IMR-90 (cell line): Measurements from ENCODE around the gene CLSTN3. TPM values are rescaled to one million over a fixed set of nuclear protein-coding genes. Genes with fewer than 3 reads are reported as not detected.

Experiments used
- ATAC-seq: fragments of 200-7000 bp; cut with Tn5 transposase; 2 replicates; pipeline ENCODE4 v1.9.1; 2020; ENCODE audit warnings: low read depth, mild to moderate bottlenecking, moderate library complexity
- BruUV-seq: library from RNA; stranded (reverse); fragments of 400-500 nt; replicated peaks from 2 replicates; lab custom pipeline; 2021; lab: Mats Ljungman, UMichigan
- CTCF ChIA-PET: fragments of 300-600 bp; formaldehyde crosslinking; extraction: SDS; loops from one replicate; lab custom pipeline; 2021; ENCODE audit warnings: antibody characterized with exemption; lab: Yijun Ruan, JAX
- POLR2A ChIA-PET: fragments of 300-600 bp; sonication (Branson Sonifier 250); formaldehyde crosslinking; loops from one replicate; lab custom pipeline; 2022; ENCODE audit warnings: antibody characterized with exemption; ENCODE audit not compliant: unreplicated experiment; lab: Charles Lee
- DNase-seq: peaks from one replicate; pipeline ENCODE4 v3.0.0; 2013
- H2AFZ ChIP-seq: replicated peaks from 2 replicates; pipeline ENCODE3; 2013; ENCODE audit warnings: low read length, mild to moderate bottlenecking; ENCODE audit not compliant: poor library complexity
- H2AK5ac ChIP-seq: 2 replicates; pipeline ENCODE4 v1.6.1; 2013; ENCODE audit warnings: low read depth, low read length, inconsistent platforms
- H2AK9ac ChIP-seq: replicated peaks from 2 replicates; pipeline ENCODE3; 2013; ENCODE audit warnings: mild to moderate bottlenecking, low read depth, low read length, moderate library complexity; ENCODE audit not compliant: poor library complexity
- H2BK120ac ChIP-seq: 2 replicates; pipeline ENCODE4 v1.6.1; 2013; ENCODE audit warnings: low read depth, low read length, inconsistent platforms
- H2BK15ac ChIP-seq: 3 replicates; pipeline ENCODE4 v1.6.1; 2013; ENCODE audit warnings: low read depth, low read length, inconsistent platforms
- H2BK20ac ChIP-seq: 2 replicates; pipeline ENCODE4 v1.6.1; 2013; ENCODE audit warnings: low read depth, mild to moderate bottlenecking, inconsistent platforms, low read length, moderate library complexity
- H2BK5ac ChIP-seq: 2 replicates; pipeline ENCODE4 v1.6.1; 2013; ENCODE audit warnings: mild to moderate bottlenecking, low read depth, low read length, inconsistent platforms; ENCODE audit not compliant: poor library complexity, severe bottlenecking
- H3K14ac ChIP-seq: replicated peaks from 2 replicates; pipeline ENCODE4 v1.6.1; 2013; ENCODE audit warnings: low read depth, low read length, inconsistent platforms
- H3K18ac ChIP-seq: 2 replicates; pipeline ENCODE4 v1.6.1; 2013; ENCODE audit warnings: low read depth, low read length, control low read depth
- H3K23ac ChIP-seq: 2 replicates; pipeline ENCODE4 v1.6.1; 2013; ENCODE audit warnings: low read depth, low read length, inconsistent platforms
- H3K27ac ChIP-seq: 2 replicates; pipeline ENCODE4 v1.5.1; 2013; ENCODE audit warnings: mild to moderate bottlenecking, control low read depth, low read length; ENCODE audit not compliant: insufficient read depth
- H3K27me3 ChIP-seq: 2 replicates; pipeline ENCODE4 v1.6.1; 2013; ENCODE audit warnings: low read length; ENCODE audit not compliant: control insufficient read depth, insufficient read depth
- H3K36me3 ChIP-seq: 2 replicates; pipeline ENCODE4 v1.6.1; 2013; ENCODE audit warnings: low read length, mixed read lengths; ENCODE audit not compliant: control insufficient read depth, insufficient read depth
- H3K4ac ChIP-seq: 2 replicates; pipeline ENCODE4 v1.6.1; 2013; ENCODE audit warnings: low read depth, low read length, inconsistent platforms
- H3K4me1 ChIP-seq: 2 replicates; pipeline ENCODE4 v1.6.1; 2013; ENCODE audit warnings: low read length, mixed read lengths; ENCODE audit not compliant: control insufficient read depth, insufficient read depth
- H3K4me2 ChIP-seq: 2 replicates; pipeline ENCODE4 v1.6.1; 2013; ENCODE audit warnings: low read depth, mild to moderate bottlenecking, control low read depth, low read length, moderate library complexity
- H3K4me3 ChIP-seq: 2 replicates; pipeline ENCODE4 v1.5.1; 2013; ENCODE audit warnings: low read depth, mild to moderate bottlenecking, control low read depth, low read length, moderate library complexity; ENCODE audit not compliant: insufficient read depth
- H3K56ac ChIP-seq: 2 replicates; pipeline ENCODE4 v1.6.1; 2013; ENCODE audit warnings: low read length, inconsistent platforms; ENCODE audit not compliant: insufficient read depth; ENCODE audit errors: extremely low read depth
- H3K79me1 ChIP-seq, 2 experiments: 2 replicates each; pipeline ENCODE4 v1.6.1; 2013; ENCODE audit warnings: low read length in 2 of 2, inconsistent platforms in 1 of 2, low read depth in 1 of 2
- H3K9ac ChIP-seq: 2 replicates; pipeline ENCODE4 v1.6.1; 2013; ENCODE audit warnings: low read depth, low read length, control low read depth
- H3K9me1 ChIP-seq: 2 replicates; pipeline ENCODE4 v1.6.1; 2013; ENCODE audit warnings: low read length, inconsistent platforms; ENCODE audit not compliant: insufficient read depth
- H3K9me3 ChIP-seq: 2 replicates; pipeline ENCODE4 v1.6.1; 2013; ENCODE audit warnings: low read length; ENCODE audit not compliant: control insufficient read depth, insufficient read depth
- H4K20me1 ChIP-seq: 2 replicates; pipeline ENCODE4 v1.6.1; 2013; ENCODE audit warnings: low read length, inconsistent platforms; ENCODE audit not compliant: insufficient read depth
- H4K5ac ChIP-seq: 2 replicates; pipeline ENCODE4 v1.6.1; 2013; ENCODE audit warnings: mild to moderate bottlenecking, low read depth, low read length, control low read depth
- H4K8ac ChIP-seq, 2 experiments: 2 replicates each; pipeline ENCODE4 v1.6.1; 2013; ENCODE audit warnings: low read depth in 2 of 2, low read length in 2 of 2, control low read depth in 1 of 2, inconsistent platforms in 1 of 2
- H4K91ac ChIP-seq: 2 replicates; pipeline ENCODE4 v1.6.1; 2013; ENCODE audit warnings: low read depth, low read length, inconsistent platforms; ENCODE audit not compliant: insufficient read depth
- BHLHE40 ChIP-seq: fragments of 150-350 bp; IDR thresholded peaks from 2 replicates; pipeline ENCODE4 v1.6.1; 2016; ENCODE audit warnings: mild to moderate bottlenecking, low read depth, low read length
- CEBPB ChIP-seq: IDR thresholded peaks from 2 replicates; pipeline ENCODE4 v1.6.1; 2012; ENCODE audit warnings: low read depth, low read length, improper control_type of control experiment
- CHD1 ChIP-seq: IDR thresholded peaks from 2 replicates; pipeline ENCODE4 v1.6.1; 2012; ENCODE audit warnings: low read depth, low read length, improper control_type of control experiment
- FOS ChIP-seq: fragments of 150-350 bp; IDR thresholded peaks from 2 replicates; pipeline ENCODE4 v1.6.1; 2016; ENCODE audit warnings: low read depth, low read length
- MAZ ChIP-seq: IDR thresholded peaks from 2 replicates; pipeline ENCODE4 v1.6.1; 2012; ENCODE audit warnings: low read depth, mild to moderate bottlenecking, low read length, improper control_type of control experiment, moderate library complexity, borderline replicate concordance
- MXI1 ChIP-seq: IDR thresholded peaks from 2 replicates; pipeline ENCODE4 v1.6.1; 2012; ENCODE audit warnings: low read depth, mild to moderate bottlenecking, low read length, moderate library complexity, borderline replicate concordance
- NFE2L2 ChIP-seq: fragments of 150-350 bp; IDR thresholded peaks from 2 replicates; pipeline ENCODE4 v1.6.1; 2016; ENCODE audit warnings: low read depth, mild to moderate bottlenecking, low read length
- POLR2A ChIP-seq: IDR thresholded peaks from 2 replicates; pipeline ENCODE4 v1.6.1; 2012; ENCODE audit warnings: mild to moderate bottlenecking, low read depth, low read length
- RAD21 ChIP-seq: IDR thresholded peaks from 2 replicates; pipeline ENCODE4 v1.6.1; 2012; ENCODE audit warnings: low read length, improper control_type of control experiment
- RCOR1 ChIP-seq: IDR thresholded peaks from 2 replicates; pipeline ENCODE4 v1.6.1; 2012; ENCODE audit warnings: mild to moderate bottlenecking, low read length, improper control_type of control experiment; ENCODE audit not compliant: insufficient replicate concordance
- RFX5 ChIP-seq: IDR thresholded peaks from 2 replicates; pipeline ENCODE4 v1.8.0; 2012; ENCODE audit warnings: low read depth, mild to moderate bottlenecking, low read length, moderate library complexity
- SMC3 ChIP-seq: fragments of 150-350 bp; IDR thresholded peaks from 2 replicates; pipeline ENCODE4 v1.6.1; 2016; ENCODE audit warnings: low read depth, mild to moderate bottlenecking, antibody characterized with exemption, low read length, moderate library complexity
- WGBS, 2 experiments: methylation state at CpG; one replicate each; pipeline versions ENCODE4 v1.1.5 to v1.1.7; 2013; ENCODE audit warnings: missing lambda C conversion rate in 2 of 2; ENCODE audit not compliant: insufficient read length in 1 of 2; ENCODE audit errors: extremely low coverage in 2 of 2; 5-methylcytosine and 5-hydroxymethylcytosine counted together
- dilution Hi-C: fragments of 300-500 bp; cut with HindIII; formaldehyde crosslinking; loops from one replicate; pipeline ENCODE4 v1.14.3; 2018; ENCODE audit warnings: low sequenced_read_pairs; ENCODE audit not compliant: unreplicated experiment
- in situ Hi-C: fragments of 300-500 bp; cut with MboI; formaldehyde crosslinking; loops from 3 replicates; pipeline ENCODE4 v1.14.3; 2019; ENCODE audit warnings: low sequenced_read_pairs, inconsistent platforms, mixed read lengths
- intact Hi-C: fragments of 100-400 bp; cut with micrococcal nuclease; formaldehyde crosslinking; loops from 2 replicates; pipeline ENCODE4 v1.10.0; 2022
- polyA plus RNA-seq, 3 experiments: library from polyadenylated mRNA; depleted of rRNA; stranded (reverse); fragments of >200 nt; gene quantifications; 2 replicates each; pipeline ENCODE4 v1.2.3, GENCODE V29; 2012; ENCODE audit warnings: low replicate concordance in 1 of 3
- total RNA-seq: library from RNA; depleted of rRNA; stranded (reverse); fragments of >200 nt; gene quantifications from 2 replicates; pipeline ENCODE4 v1.2.3, GENCODE V29; 2012
- TF ChIP-seq, protein P1 (sequence below): conservative IDR thresholded peaks from 2 replicates; pipeline ENCODE4 v1.5.1; 2012; ENCODE audit warnings: mild to moderate bottlenecking, low read depth, low read length, improper control_type of control experiment
- TF ChIP-seq, protein P2 (sequence below): fragments of 150-350 bp; IDR thresholded peaks from 2 replicates; pipeline ENCODE4 v1.6.1; 2016; ENCODE audit warnings: low read depth, mild to moderate bottlenecking, low read length, moderate library complexity, borderline replicate concordance
- TF ChIP-seq, protein P3 (sequence below): fragments of 150-350 bp; IDR thresholded peaks from 2 replicates; pipeline ENCODE4 v1.6.1; 2017; ENCODE audit warnings: mild to moderate bottlenecking, antibody characterized with exemption, low read length, low read depth

CLSTN3 gene
- total and polyA plus RNA-seq, 2 of the 4 experiments (the other 2 are of a cell fraction): 4.1 to 16.4 TPM

DNA sequence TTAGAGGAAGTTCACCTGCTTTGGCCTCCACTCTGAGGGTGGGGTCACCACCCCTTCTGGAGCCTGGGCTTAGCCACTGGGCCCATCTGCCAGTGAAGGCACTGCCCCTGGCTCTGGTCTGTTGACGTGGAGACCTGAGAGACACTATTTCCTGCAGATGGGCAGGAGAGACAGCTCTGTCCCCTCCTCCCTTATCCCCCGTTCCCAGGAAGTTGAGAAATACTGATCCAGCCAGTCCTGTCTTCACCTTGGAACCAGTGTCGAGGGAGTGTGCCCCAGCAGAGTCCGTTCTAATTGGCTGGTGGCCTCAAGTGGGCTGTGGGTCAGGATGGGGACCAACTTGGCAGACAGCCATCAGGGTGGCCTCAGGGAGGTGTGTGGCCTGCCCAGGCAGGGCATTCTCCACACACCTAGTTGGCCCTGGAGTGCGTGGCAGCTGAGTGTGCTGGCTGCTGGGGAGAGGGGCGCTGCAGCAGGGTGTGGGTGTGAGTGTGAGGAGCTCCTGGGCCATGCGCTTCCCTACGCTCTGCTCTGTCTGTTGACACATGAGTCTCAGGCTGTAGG is 25.4 kb downstream of the CLSTN3 start:
- H2AK5ac ChIP-seq: no peak overlapping the region
- no peak overlapping the region for H3K14ac ChIP-seq
- peak overlapping the region; percentile 23 for H2AFZ ChIP-seq
- 83% methylated on average over 1 of the region's 8 CpGs; no CpG with 5 or more reads in 1 of the 2 experiments for WGBS, 2 experiments
- H3K27ac ChIP-seq: no peak overlapping the region
- dilution Hi-C loops: no loop called here
- H3K18ac ChIP-seq: no peak overlapping the region
- no peak overlapping the region for H2BK20ac ChIP-seq
- H2BK5ac ChIP-seq: no peak overlapping the region
- no peak overlapping the region for H3K4me3 ChIP-seq
- CTCF ChIA-PET: interaction anchor here (0.8 kb wide), 1 partner anchor 13 kb away, joined by 3 read pairs; no protein-coding TSS in a partner anchor
- no peak overlapping the region for H2BK120ac ChIP-seq
- no peak overlapping the region for H3K4me2 ChIP-seq
- H4K8ac ChIP-seq: no peak overlapping the region
- no peaks in the 10 kb centered on the region for H3K9me3 ChIP-seq
- H3K9ac ChIP-seq: no peak overlapping the region
- POLR2A ChIA-PET: no interaction called here
- no peak for TF ChIP-seq RCOR1
- no peak for TF ChIP-seq FOS
- no peak for TF ChIP-seq BHLHE40
- TF ChIP-seq CEBPB: no peak
- TF ChIP-seq, protein P1, sequence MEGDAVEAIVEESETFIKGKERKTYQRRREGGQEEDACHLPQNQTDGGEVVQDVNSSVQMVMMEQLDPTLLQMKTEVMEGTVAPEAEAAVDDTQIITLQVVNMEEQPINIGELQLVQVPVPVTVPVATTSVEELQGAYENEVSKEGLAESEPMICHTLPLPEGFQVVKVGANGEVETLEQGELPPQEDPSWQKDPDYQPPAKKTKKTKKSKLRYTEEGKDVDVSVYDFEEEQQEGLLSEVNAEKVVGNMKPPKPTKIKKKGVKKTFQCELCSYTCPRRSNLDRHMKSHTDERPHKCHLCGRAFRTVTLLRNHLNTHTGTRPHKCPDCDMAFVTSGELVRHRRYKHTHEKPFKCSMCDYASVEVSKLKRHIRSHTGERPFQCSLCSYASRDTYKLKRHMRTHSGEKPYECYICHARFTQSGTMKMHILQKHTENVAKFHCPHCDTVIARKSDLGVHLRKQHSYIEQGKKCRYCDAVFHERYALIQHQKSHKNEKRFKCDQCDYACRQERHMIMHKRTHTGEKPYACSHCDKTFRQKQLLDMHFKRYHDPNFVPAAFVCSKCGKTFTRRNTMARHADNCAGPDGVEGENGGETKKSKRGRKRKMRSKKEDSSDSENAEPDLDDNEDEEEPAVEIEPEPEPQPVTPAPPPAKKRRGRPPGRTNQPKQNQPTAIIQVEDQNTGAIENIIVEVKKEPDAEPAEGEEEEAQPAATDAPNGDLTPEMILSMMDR: no peak
- TF ChIP-seq, protein P2, sequence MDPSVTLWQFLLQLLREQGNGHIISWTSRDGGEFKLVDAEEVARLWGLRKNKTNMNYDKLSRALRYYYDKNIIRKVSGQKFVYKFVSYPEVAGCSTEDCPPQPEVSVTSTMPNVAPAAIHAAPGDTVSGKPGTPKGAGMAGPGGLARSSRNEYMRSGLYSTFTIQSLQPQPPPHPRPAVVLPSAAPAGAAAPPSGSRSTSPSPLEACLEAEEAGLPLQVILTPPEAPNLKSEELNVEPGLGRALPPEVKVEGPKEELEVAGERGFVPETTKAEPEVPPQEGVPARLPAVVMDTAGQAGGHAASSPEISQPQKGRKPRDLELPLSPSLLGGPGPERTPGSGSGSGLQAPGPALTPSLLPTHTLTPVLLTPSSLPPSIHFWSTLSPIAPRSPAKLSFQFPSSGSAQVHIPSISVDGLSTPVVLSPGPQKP: no peak
- TF ChIP-seq, protein P3, sequence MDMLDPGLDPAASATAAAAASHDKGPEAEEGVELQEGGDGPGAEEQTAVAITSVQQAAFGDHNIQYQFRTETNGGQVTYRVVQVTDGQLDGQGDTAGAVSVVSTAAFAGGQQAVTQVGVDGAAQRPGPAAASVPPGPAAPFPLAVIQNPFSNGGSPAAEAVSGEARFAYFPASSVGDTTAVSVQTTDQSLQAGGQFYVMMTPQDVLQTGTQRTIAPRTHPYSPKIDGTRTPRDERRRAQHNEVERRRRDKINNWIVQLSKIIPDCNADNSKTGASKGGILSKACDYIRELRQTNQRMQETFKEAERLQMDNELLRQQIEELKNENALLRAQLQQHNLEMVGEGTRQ: no peak
- TF ChIP-seq RAD21: no peak
- TF ChIP-seq CHD1: no peak
- TF ChIP-seq RFX5: no peak
- no peak for TF ChIP-seq MXI1
- TF ChIP-seq MAZ: no peak
- TF ChIP-seq SMC3: no peak
- no peak for TF ChIP-seq NFE2L2
- TF ChIP-seq POLR2A: no peak
- no peak overlapping the region for H3K56ac ChIP-seq
- no TSS peak for BruUV-seq
- H2AK9ac ChIP-seq: peak overlapping the region; percentile 63
- peaks cover 25% of the 10 kb centered on the region for H3K36me3 ChIP-seq
- no peak overlapping the region for H4K5ac ChIP-seq
- no peak overlapping the region for H3K4ac ChIP-seq
- no peaks in the 10 kb centered on the region; the same call in 1 of the 2 replicates for H4K20me1 ChIP-seq
- DNase-seq (no peak), ATAC-seq (peak; percentile 14; the same call in 1 of the 2 replicates)
- H4K91ac ChIP-seq: no peak overlapping the region
- H3K4me1 ChIP-seq: no peaks in the 10 kb centered on the region
- H3K79me1 ChIP-seq: no peaks in the 10 kb centered on the region
- no peak overlapping the region for H3K23ac ChIP-seq
- no peak overlapping the region for H2BK15ac ChIP-seq
- no peaks in the 10 kb centered on the region for H3K9me1 ChIP-seq
- in situ Hi-C loops: no loop called here
- no peaks in the 10 kb centered on the region for H3K27me3 ChIP-seq
- intact Hi-C loops: no loop called here
